Measurements from ENCODE around the gene CBX6.
"Not testable (repeated sequence)": the region's sequence is repeated elsewhere in the genome, so short reads cannot be mapped to it uniquely, and the experiment has no call there.

Gene CBX6

GRCh38 chr22:38872172-38872830 lies at the start of gene CBX6:
TSS of gene CBX6 (minus strand) at chr22:38872216. CDS start at chr22:38872190, 26 bp downstream.
- peak; percentile 93 for DNase-seq (ENCODE audit: low read depth)

DNA sequence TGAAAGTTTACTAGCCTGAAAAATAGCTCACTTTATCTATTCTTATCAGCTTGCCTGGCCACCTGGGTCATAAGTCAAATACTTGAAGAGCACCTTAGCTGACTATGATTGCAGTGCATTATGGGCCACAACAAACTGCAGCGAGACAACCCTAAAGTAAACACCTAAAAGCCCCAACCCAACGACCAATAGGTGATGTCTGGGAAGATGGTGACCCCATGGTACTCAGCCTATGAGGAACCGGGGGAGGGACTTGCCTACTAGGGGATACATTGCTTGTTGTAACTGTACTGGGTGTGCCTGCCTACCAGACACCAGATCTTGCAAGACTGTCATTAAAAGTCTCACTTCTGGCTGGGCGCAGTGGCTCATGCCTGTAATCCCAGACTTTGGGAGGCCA lies 49.8 kb upstream of the CBX6 start:
- DNase-seq (ENCODE audit: low read depth), result no peak

- no peak for DNase-seq (ENCODE audit: low read depth)
Observed at GRCh38 chr22:38921120-38921519, 49.1 kb upstream of the CBX6 start.

- DNase-seq (ENCODE audit: low read depth), result no peak
Observed at GRCh38 chr22:38919631-38920190, 47.7 kb upstream of the CBX6 start.

DNA sequence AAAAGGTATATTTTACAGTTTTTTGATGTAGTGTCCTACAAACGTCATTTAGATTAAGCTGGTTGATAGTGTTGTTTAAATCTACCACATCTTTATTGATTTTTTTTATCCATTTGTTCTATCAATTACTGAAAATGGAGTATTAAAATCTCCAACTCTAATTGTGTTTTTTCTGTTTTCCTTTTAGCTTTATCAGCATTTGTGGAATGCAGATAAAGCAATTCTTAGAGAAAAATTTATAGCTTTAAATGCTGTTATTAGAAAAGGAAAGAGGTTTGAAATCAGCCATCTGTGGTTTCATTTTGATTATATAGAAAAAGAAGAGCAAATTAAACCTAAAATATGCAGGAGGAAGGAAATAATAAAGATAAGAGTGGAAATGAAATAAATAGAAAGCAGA lies 39.4 kb upstream of the CBX6 start:
- DNase-seq (ENCODE audit: low read depth), result no peak

DNA sequence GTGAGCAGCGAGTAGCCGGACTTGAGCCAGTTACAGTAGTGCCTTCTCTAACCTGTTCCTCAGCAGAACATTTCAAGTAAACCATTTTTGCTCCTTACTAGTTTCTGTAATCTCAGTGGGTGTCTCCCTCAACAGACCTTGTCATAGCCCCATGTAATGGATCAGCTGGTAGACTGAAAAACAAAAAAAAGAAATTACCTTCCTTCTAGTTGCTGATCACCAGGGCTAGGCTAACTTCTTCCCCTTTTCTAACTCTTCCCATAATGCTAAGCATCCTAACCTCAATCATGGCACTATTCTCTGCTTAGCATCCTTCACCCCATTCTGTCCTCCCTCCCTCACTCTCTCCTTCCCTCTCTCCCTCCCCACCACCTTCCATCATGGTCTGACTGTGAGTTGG lies 35.8 kb upstream of the CBX6 start:
- no peak for DNase-seq (ENCODE audit: low read depth)

DNA sequence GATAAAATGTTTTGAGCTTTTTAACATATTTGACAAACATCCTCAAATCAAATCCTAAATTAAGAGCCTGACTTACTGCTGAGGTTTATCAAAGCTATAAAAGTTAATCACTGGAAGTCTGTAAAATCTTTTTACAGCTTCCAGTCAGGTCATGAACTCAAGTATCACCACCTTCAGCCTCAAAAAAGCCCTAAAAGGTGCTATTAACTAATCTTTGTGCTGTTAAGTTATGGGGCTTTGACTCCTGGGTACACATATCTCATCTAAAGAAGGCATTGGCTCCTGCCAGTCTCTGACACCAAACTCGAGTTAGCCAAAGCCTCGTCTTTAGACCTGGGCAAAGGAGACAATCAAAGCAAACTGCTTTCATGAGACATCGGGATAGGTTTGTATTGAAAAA lies 34.0 kb upstream of the CBX6 start:
- no peak for DNase-seq (ENCODE audit: low read depth)

DNA sequence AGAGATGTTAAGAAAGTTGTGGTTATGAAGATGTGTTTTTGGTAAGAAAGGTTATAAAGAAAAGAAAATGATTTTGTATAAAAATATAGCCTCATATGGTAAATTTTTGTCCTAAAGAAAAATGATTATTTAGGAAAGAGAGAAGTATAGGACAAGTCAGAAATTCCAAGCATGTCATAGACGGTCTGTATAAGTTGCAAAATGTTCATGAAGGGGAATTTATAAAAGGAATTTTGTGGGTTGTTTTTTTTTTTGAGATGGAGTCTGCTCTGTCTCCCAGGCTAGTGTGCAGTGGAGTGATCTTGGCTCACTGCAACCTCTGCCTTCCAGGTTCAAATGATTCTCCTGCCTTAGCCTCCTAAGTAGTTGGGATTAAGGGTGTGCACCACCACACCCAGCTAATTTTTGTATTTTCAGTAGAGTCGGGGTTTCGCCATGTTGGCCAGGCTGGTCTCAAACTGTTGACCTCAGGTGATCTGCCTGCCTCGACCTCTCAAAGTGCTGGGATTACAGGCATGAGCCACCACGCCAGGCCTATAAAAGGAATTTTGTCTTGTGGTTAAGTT lies 32.1 kb upstream of the CBX6 start:
- DNase-seq (ENCODE audit: low read depth), result not testable (repeated sequence)

- DNase-seq (ENCODE audit: low read depth), result no peak
Observed at GRCh38 chr22:38901111-38901641, 29.2 kb upstream of the CBX6 start.

DNA sequence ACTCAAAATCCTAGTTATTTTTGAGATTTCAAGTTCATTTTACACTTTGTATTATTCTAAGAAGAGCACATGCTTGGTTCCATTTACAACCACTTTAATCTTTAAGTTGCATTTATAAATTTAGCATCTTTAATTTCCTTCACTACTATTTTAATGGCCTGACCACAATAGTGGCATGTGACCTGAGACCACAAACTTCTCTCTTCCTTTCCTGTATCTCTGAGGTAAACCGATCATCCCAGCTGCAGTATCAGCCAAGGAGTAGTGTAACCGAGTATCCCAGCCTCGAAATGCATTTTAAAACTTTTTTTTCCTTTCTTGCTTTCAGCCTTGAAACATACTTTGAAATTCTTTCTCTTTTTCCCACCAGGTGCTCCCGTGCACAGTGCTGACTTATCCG lies 28.7 kb upstream of the CBX6 start:
- no peak for DNase-seq (ENCODE audit: low read depth)

- no peak for DNase-seq (ENCODE audit: low read depth)
Observed at GRCh38 chr22:38891256-38891655, 19.2 kb upstream of the CBX6 start.

DNA sequence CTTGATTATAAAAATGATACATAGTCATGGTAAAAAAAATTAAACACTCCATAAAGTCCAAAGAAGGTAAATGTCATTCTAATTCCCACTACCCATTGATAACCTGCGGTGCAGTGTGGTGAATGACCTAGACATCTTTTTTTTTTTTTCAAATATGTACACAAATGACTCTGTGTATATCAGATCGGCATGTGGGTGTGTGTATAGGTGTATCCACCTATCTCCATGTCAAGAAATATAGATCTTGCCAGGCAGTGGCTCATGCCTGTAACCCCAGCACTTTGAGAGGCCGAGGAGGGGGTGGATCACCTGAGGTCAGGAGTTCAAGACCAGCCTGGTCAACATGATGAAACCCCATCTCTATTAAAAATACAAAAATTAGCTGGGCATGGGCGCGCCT lies 18.4 kb upstream of the CBX6 start:
- no peak for DNase-seq (ENCODE audit: low read depth)

- no peak for DNase-seq (ENCODE audit: low read depth)
Observed at GRCh38 chr22:38886333-38886732, 14.3 kb upstream of the CBX6 start.

- DNase-seq (ENCODE audit: low read depth), result no peak
Observed at GRCh38 chr22:38882972-38883622, 11.1 kb upstream of the CBX6 start.

- DNase-seq (ENCODE audit: low read depth), result no peak
Observed at GRCh38 chr22:38881997-38882879, 10.2 kb upstream of the CBX6 start.

DNA sequence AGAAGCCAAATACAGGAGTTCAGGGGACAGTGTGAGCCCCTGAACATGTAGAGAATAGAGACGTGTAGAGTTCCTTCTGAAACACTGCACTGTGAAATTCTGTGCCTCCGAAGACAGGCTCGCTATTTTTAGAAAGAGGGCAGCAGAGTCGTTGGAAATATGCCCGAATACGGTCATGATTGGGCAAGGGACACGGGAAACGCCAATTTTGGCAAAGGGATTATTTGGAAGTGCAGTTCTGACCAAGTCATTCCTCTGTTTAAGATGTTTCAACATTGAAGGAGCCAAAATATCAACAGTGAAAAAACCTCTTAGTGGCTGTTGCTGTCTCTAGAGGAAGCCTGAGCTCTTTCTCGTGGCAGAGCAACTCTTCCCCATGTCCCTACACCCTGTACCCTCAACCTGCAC lies 9.5 kb upstream of the CBX6 start:
- DNase-seq (ENCODE audit: low read depth), result no peak

- DNase-seq (ENCODE audit: low read depth), result no peak
Observed at GRCh38 chr22:38879961-38880360, 7.9 kb upstream of the CBX6 start.

DNA sequence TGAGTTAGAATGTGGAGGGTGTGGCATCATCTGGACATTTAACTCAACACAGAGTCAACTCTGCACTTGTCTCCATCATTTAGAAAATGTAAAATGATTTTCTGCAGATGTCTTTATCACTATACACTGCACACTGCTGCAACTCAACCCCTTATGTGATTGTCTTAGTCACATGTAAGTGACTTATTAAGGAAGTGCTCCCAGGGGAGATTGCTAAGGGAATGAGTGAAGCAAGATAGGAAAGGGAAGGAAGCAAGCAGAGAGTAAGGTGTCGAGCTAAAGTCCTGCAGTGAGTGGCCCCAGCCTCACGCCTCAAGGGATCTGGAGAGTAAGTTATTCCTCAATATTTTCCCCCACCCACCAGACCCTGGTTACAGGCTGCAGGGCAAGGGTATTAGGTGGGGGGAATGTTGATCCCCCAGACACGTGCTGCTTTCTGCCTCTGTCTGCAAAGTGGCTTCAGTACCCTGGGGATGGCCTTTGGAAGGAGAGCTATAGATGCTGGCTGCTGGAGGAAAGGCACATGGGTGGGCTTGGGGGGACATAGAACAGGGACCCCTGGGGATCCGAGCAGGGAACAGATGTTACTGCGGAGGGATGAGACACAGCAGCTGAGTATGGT lies 7.2 kb upstream of the CBX6 start:
- no peak for DNase-seq (ENCODE audit: low read depth)

DNA sequence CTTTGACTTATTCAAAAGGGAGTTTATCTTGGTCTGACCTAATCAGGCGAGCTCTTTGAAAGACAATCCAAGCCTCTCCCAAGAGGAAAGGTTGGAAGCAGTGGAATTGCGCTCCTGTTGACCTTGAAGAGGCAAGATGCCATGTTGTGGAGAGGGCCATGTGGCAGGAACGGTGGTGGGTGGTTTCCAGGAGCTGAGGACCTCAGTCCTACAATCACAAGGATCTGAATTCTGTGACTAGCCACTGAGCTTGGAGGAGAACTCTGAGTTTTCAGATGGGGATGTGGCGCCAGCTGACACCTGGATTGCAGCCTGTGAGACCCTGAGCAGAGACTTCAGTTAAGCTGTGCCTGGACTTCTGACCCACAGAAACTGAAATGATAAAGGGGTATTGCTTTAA lies 6.0 kb upstream of the CBX6 start:
- no peak for DNase-seq (ENCODE audit: low read depth)

- DNase-seq (ENCODE audit: low read depth), result no peak
Observed at GRCh38 chr22:38874529-38875222, 2.7 kb upstream of the CBX6 start.
